ENCODE data around the gene GBGT1.
A peak's percentile ranks its signal among the peaks of the same experiment; 100 is the strongest.

GBGT1 gene

DNA sequence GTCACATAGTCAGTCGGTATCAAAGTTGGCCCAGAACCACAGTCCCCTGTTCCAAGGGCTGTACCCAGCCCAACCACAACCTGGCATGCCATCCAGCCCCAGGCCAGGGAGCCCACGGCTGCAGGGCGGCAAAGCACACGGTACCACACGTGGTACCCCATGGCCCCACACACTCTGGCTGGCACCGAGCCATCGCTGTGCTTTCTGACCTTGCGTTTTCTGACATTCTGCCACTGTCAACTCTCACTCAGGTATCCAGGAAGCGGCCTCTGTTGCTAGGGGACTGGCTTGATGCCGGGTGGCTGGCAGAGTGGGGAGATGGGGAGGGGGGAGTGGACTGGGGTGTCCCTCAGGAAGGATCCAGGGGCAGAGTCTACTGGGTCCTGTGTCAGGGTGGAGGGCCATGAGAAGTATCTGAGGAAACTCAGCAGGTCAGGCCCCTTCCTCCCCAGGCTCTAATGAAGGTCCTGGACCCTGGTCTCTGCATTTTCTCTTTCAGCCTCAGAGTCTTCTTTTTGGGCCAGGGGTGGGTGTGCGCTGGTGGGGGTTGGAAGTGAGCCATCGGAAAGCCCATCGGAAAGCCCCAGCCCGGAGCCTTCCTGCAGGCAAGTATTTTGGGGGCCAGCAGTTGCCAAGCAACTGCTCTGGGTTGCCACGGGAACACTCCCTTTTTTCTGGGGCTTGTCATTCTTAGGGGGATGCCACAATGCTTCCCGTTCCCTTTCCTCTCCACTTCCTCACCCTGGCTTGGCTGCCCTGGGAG, 21.7 kb downstream of the GBGT1 start:
- peak; percentile 89 for DNase-seq

DNA sequence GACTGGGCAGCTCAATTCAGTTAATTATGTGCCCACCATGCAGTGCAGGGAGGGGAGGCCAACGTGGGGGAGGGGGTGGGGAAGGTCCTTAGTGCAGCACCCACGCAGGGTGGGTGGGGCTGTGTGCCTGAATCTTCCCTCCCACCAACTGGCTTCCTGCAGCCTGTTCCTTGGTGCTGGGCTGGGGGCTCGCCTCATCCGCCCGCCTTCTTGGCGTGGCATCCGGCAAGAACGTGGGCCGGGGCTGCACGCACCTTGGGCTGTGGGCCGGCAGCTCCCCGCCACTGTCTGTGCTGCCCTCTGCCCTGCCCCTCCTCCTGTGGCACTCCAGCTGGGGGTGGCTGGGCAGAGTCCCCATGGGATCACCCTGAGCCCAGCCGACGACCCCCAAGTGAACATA, 23.1 kb downstream of the GBGT1 start:
- DNase-seq: no peak

DNA sequence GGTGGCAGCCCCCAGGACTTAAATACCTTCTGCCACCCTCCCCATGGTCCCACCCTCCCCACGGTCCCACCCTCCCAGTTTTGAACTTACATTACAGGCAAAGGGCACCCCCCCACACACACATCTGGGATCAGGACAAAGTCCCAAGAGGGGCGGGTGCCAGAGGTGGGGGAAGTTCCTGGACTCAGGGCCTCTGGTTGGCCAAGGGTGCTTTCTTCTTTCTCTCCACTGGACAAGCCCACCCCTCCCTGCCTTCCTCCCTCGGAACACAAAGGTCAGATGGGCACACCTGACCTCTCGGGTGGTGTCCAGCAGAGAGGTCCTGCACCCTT, 23.6 kb downstream of the GBGT1 start:
- DNase-seq: no peak

DNA sequence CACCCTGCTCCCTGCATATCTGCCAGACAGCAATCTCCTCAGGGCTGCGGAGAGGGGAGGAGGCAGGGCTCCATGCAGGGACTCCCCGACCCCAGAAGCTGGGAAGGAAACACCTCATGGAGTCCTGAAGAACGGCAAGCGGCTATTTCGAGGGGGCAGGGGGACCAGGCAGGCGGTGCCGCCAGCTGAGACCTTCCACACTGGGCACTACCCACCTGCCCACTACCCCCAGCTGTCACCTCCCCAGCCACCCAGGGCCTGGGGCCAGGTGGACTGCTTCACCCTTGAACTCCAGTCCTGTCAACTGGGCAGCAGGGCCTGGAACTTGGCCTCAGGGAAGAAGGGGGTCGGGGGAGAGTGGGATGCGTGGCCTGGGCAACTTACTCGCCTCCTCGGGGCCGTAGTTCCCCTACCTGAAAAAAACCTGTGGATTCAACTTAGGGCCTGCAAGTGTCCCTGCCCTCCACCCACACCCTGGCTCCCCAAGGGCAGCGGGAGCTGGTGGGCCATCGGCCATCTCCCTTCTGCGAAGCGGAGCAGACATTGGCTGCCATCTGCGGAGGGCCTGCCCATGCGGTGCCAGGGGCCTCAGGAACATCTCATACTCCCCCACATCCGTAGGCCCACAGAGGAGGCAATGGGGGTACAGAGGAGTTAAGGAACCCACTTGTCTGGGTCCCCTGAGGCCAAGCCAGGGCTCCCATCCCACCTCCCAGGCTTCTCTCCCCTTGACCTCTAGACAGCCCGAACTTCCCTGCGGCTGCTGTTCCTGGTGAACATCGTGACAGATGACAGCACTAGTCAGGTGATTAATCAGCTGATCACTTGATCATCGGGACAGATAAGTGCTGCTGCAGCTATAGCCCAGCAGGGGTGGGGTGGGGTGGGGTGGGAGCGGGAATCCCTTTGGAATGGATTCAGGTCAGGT, 24.2 kb downstream of the GBGT1 start:
- no peak for DNase-seq

DNA sequence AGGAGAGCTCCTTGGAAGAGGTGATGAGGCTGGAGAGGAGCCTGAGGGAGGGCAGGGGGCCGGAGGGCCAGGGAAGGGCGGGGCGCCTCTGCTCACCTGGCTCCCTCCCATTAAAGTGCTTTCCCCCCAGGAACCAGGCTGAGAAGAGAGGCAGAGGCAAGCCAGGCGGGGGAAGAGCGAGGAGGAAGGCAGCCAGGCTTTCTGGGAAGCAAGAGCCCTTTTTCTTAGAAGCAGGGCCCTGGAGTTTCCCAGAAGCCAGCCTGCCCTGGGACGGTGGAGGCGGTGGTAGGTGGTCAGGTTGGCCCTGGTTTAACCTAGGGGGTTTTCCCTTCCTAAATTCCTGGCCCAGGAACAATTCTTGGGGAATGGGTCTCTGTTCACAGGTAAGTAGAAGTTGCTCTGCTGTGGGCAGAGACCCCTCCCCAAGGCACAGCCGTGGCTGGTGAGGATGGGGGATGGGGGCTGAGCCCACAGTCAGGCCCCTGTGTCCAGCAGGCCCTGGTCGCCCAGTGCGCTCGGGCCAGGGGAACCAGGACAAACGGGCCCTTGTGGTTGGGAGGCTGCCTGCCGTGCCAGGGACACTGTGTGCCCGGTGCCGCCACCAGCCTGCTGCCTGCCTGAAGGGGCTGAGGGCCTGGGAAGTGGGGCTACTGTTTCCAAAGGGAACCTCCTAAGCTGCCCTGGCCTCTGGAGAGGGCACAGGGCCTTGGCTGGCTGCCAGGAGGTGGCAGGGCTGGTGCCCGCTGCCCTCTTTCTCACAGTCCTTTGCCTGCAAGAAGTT, 26.1 kb downstream of the GBGT1 start:
- DNase-seq: no peak

DNA sequence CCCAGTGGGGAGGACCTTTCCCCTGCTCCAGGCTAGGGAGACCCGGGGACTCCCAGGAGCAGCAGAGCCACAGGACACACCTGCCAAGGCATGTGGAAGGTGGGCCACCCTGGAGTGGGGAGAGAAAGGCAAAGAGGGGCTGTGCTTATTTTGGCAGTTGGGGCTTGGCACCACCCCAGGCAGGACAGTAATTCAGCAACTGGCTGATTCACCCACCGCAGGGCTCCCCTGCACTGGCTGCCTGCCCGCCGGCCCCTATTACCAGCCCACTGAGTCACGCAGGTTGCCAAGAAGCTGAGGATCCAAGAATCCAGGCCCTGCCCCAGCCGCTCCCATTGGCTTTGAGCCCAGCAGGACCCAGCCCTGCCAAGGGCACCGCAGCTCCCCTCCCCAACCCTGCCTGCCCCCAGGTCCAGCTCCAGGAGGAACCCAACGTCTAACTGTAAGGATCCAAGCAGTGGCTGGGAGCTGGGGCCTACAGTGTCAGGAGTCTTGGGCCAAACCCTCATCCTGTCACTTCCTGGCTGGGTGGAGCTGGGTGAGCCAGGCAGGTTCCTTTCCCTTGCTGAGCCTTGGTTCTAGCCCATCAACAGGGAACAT, 28.5 kb downstream of the GBGT1 start:
- DNase-seq: peak; percentile 75

DNA sequence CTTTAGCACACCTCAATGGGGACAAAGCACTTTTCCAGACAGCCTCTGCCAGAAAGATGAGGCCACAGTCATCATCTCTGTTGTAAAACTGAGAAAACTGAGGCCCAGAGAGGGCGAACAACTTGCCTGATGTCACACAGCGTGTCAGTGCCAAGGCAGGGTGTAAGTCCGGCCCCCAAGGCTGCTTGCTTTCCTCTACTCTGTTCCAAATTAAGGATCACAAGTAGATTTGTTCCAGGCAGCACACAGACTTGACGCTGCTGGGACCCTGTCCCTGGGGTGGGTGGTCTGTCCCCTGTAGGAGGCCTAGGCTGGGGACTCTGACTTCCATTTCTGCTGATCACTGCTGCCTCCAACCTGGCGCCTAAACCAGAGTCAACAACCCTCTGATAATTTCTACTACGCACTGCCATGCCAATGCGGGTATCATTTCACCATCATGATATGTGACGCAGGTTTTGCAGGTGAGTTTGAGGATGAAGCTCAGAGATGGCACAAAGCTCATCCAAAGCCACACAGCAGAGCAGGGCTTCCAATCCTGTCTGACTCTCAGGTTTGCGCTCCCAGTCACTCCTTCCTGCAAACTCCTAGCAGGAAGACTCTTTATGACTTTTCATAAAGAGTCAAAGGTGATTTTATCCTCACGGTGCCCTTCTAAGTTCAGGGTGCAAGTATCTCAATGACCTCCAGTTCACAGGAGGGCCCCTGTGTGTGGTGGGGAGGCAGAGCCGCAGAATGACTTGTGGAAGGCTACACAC, 29.1 kb downstream of the GBGT1 start:
- no peak for DNase-seq

DNA sequence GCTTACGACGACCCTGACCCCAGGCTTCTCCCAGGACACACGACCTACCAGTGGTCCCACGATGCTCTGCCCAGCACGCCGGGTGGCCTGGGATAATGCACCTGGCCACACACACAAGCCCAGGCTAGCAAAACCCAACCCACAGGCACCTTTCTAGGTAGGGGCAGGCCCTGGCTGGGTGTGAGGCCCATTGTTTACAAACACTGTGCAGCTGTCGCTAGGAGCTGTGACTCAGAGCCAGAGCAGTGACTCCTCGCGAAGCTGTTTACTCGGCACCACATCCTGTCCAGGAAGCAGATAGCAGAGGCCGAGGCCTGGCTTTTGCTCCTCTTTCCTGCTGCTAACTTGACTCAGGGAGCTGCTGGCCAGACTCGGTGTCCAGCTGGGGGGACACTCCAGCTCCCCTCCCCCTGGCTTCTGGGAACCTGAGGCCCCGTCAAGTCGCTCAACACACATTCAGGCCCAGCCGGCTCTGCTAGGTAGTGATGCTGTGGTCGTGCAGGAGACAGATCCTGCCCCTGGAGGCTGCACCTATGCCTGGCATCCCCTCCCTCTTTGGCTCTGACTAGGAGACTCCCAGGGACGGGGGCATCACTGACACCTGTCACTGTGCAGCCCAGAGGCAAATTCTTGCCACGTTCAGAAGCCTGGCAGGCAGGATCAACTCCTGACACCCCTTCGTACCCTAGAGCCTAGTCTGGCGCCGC, 29.9 kb downstream of the GBGT1 start:
- DNase-seq: peak; percentile 90

DNA sequence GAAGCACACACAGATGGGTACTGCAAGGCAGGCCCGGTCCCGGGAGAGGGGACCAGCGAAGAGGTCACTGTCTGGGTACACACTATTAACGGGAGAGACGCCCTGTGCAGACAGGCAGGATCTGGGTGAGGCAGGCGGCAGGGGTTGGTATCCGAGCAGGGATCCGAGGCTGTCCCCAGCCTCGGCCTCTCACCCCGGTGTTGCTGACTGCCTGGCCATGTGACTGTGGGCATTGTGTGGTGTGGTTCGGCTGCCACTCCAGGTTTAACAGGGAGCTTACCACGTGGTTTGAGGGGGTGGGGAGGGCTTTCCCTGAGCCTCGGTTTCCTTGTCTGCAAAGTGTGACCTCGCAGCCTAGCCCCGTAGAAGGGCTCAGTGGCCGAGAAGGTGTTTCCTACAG, 31.5 kb downstream of the GBGT1 start:
- no peak for DNase-seq

DNA sequence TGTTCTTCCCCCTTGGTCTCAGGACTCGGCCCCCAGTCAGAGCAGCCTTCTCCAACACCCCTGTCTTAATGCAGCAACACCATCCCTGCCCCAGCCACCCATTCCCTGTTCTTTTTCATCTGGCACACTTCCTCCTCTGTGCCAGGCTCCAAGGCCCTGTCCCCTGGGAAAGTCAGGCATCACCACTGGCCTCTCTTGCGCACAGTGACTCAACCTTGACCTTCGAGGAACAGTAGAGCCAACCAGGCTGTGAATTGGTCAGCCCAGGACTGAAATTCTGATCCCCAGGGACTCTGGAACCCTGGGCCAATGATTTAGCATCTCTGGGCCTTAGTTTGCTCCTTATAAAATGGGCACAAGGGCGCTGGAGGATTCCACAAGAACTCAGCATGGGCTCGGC, 32.2 kb downstream of the GBGT1 start:
- no peak for DNase-seq

DNA sequence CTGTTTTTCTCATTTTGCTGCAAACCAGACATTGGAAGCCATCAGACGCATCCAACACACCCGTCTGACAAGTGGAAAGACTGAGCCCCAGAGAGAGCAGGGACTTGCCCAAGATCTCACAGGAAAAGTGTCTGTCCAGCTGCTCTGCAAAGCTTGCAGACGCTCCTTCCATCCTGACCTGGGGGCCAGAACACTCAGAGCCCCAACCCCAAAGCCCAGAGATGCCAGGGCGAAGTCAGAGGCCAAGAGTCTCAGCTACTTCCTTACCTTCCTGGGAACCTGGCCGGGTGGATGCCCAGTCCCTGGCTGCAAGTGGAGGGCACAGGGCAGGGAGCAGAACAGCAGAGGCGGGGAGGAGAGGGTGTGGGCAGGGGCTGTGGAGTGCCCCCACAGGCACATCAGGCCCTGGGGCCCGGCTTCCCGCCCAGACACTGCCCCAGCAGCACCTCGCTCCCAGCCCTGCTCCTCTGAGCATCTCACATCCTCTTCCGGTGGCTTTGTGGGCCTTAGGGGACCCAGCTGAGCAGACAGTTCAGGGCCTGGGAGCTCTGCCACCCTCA, 32.9 kb downstream of the GBGT1 start:
- DNase-seq: peak; percentile 77

DNA sequence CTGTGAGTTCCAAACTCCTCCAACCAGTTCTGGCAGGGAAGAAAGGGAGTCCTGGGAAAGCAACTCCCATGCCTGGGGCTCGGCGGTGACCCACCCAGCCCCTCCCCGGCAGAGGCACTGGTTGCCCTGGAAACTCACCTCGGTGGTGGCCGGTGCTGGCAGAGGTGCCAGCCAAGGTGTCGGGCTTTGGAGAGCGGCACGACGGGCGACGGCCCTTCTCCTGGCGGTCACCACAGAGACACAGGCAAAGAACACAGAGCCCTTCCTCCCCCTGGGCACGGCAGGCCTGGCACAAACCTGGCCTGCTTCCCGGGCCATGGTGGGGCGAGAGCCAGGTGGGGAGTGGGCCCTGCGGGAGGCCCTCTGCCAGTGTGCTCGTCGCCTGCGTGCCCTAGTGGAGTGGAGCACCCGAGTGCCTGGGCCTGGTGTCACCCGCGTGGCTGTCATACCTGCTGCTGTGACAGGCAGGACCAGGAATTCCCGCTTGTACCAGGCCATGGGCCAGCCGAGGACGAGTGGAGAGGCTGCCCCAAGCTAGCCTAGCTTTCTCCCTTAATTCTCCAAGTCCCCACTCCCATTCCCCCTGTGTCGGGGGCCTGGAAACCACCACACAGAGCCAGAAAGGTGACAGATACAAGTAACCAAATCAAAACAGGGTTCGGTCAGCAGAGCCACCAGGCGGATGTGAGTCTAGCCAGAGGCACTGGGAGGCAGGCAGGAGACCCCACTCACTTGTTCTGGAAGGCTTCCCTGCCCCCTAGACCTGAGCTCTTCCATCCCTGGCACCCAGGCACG, 34.5 kb downstream of the GBGT1 start:
- no peak for DNase-seq

DNA sequence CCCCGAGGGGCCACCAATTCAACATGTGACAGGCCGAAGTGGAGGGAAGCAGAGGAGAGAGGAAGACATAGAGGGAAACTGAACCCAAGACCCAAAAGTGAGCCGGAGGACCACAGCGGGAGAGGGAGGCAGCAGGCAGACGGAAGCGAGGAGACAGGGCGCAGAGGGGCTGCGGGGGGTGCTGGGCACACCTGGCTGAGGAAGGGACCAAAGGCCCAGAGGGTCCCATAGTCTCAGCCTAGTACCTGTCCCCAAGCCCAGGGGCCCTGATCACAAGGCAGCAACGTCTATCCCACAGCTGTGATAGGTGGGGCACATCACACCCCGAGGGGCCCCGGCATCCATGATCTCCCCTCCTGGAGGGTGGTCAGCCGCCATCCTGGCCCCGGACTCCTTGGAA, 35.6 kb downstream of the GBGT1 start:
- no peak for DNase-seq

DNA sequence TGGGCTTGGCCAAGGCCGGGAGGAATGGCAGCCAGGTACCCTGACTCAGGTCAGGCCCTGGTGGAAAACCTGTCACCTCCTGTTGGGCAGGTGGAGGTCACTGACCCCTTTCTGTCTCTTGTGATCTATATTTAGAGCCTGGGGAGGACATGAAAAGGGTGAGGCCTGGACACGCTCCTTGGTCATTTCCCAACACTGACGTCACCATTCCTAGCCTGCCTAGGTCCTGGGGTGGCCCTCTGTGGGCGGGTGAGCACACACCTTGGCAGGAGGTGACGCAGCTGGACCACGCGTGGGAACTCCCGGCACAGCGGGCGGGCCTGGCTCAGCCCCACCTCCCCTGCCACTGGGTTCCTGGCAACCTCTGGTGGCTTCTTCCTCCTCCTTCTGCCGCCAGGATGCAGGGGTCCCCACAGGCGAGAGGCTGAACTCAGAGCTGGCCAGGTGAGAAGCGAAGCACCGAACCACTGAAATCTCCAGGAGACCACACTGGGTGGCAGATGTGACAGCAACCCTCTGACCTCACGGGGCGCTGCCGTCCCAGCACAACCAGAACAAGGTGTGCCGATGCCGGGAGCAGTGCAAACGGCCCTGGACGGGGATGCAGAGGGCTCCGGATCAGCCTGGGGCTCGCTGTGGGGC, 36.3 kb downstream of the GBGT1 start:
- DNase-seq: peak; percentile 57

DNA sequence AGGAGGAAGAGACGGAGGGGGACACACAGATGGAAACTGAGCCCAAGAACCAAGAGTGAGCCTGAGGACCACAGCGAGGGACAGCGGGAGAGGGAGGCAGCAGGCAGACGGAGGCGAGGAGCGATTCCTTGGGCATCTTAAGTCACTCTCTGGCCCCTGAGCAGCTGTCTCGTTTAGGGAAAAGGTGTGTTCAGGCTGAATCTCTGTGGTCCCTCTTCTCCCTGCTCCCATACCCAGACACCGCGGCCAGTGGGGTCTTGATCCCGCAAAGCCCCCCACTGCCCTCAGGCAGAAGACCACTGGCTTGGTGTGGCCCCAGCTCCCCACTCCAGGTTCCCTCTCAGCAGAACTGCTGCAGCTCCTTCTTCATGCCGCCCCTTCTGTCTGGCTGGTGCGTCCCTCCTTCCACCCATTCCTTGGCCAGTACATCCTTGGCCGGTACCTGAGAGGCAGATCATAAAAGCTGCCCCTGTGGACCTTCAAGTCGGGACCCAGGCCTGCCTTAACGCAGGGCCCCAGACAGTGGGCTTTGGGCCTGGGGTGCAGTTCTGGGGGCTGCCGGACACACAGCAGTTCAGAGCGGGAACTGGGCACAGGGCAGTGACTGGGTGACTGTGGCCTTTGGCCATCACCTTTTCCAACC, 36.9 kb downstream of the GBGT1 start:
- no peak for DNase-seq

DNA sequence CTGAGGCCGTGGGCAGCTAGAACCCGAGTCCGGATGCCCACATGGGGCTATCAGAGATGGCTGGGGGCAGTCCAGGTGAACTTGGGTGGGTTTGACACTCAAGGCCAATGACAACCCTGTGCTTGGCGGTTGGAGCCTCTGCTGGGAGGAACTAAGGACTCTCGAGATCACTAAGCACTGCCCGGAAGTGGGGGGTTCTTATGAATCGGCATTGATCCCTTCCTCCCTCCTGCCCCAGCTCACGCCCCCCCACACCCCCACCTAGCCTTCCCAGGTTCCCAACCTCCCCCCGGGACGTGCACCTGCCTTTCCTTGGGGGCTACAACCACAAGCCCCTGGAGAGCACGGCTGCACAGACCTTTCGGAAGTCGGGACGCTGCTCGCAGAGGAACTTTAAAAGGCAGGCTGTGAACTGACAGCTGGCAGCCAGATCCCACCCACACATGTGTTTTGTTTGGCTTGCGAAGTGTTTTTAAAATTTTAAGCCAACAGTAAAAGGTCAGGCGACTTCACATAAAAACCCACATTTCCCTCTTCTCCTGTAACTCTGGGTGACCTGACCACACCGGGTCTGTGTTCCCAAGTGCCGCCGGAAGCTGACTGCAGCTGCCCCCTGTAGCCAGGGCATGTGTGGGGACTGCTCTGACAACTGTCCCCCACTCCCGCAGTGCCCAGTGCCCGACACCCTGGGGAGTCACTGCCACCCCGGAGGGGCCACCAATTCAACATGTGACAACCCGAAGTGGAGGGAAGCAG, 37.6 kb downstream of the GBGT1 start:
- peak; percentile 48 for DNase-seq

DNA sequence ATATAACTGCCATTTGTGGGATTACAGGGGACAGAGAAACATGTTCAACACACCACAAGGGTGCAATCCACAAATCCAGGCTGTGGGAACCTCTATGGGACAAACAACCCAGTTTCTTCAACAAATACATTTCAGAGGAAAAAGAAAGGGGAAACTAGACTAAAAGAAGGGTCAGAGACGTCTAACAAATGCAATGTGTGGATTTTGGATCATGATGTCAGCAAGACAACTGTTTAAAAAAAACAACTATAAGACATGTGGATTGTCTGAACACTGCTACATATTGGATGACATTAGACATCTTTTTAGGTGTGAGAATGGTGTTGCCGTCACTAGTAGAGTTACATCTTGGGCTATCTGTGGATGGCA, 38.8 kb downstream of the GBGT1 start:
- DNase-seq: no peak

DNA sequence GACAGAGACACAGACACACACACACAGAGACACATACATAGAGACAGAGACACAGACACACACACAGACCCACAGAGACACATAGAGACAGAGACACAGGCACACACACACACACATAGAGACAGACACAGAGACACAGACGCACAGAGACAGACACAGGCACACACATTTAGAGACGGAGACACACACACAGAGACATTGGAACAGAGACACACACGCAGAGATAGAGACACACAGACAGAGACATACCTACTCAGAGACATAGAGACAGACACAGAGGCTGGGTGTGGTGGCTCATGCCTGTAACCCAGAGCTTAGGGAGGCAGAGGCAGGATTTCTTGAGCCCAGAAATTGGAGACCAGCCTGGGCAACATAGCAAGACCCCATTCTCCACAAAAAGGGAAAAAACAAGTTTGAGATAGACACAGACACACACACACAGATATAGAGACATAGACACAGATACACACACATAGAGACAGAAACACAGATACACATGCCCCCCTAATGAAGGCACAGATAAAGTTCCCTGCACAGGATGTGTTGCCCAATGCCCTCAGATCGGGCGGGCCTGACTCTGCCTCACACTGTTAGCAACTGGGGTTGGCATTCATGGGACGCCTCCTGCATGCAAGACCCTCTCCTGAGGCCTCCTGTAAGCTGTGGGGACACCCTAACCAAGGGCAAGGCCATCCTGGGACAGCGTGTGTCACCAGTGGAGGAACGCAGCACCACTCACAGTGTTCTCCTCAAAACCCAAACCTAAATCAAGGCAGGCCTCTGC, 39.4 kb downstream of the GBGT1 start:
- DNase-seq: no peak

Data from CD4-positive, alpha-beta T cell treated with Interleukin-17A for 4 hours (primary cell).